Cardiac muscle cell (in vitro differentiated cells and primary cell): ENCODE data around the gene ARNT2. TPM values are rescaled to one million over a fixed set of nuclear protein-coding genes. Genes with fewer than 3 reads are reported as not detected.

Experiments used
- DNase-seq, 2 donors: peaks; one replicate each; pipeline versions ENCODE4 v3.0.0 to v3.0.0-alpha.2; 2010 to 2017; ENCODE audit warnings: low read depth in 1 of 2, low spot score in 1 of 2
- H3K27ac ChIP-seq: fragments of 200-600 bp; sonication (generic); 2 replicates; pipeline ENCODE4 v1.5.1; 2016
- H3K27me3 ChIP-seq: fragments of 200-600 bp; sonication (generic); 2 replicates; pipeline ENCODE4 v1.6.0; 2016; ENCODE audit warnings: control low read depth
- H3K36me3 ChIP-seq: fragments of 200-600 bp; sonication (generic); 2 replicates; pipeline ENCODE4 v1.5.1; 2016; ENCODE audit warnings: control low read depth
- H3K4me1 ChIP-seq: fragments of 200-600 bp; sonication (generic); 2 replicates; pipeline ENCODE4 v1.8.1; 2017; ENCODE audit warnings: low read depth, mild to moderate bottlenecking, mixed run types
- H3K4me3 ChIP-seq: fragments of 200-600 bp; sonication (generic); 2 replicates; pipeline ENCODE4 v1.5.1; 2016; ENCODE audit warnings: mild to moderate bottlenecking
- H3K9me3 ChIP-seq: fragments of 200-600 bp; sonication (generic); 2 replicates; pipeline ENCODE4 v1.5.1; 2017; ENCODE audit warnings: low read depth, mild to moderate bottlenecking, control low read depth
- polyA plus RNA-seq: library from polyadenylated mRNA; unstranded; fragments of >200 nt; fragmentation: Nextera tagmentation; extraction: Ambion mirVana; gene quantifications from 2 replicates; pipeline ENCODE4 v1.2.1, GENCODE V29; 2016
- total RNA-seq: library from RNA; depleted of rRNA; stranded (reverse); fragments of >200 nt; gene quantifications from 2 replicates; pipeline ENCODE4 v1.2.3, GENCODE V29; 2016
- TF ChIP-seq, protein P1 (sequence below): IDR thresholded peaks from 2 replicates; pipeline ENCODE4 v1.5.1; 2012; ENCODE audit warnings: low read depth, mild to moderate bottlenecking, low read length

ARNT2 gene
- total and polyA plus RNA-seq, 2 experiments from 2014 or later: 3.8 to 4.4 TPM

- TF ChIP-seq, protein P1, sequence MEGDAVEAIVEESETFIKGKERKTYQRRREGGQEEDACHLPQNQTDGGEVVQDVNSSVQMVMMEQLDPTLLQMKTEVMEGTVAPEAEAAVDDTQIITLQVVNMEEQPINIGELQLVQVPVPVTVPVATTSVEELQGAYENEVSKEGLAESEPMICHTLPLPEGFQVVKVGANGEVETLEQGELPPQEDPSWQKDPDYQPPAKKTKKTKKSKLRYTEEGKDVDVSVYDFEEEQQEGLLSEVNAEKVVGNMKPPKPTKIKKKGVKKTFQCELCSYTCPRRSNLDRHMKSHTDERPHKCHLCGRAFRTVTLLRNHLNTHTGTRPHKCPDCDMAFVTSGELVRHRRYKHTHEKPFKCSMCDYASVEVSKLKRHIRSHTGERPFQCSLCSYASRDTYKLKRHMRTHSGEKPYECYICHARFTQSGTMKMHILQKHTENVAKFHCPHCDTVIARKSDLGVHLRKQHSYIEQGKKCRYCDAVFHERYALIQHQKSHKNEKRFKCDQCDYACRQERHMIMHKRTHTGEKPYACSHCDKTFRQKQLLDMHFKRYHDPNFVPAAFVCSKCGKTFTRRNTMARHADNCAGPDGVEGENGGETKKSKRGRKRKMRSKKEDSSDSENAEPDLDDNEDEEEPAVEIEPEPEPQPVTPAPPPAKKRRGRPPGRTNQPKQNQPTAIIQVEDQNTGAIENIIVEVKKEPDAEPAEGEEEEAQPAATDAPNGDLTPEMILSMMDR: no peak
- H3K36me3 ChIP-seq: no peaks in the 10 kb centered on the region
- H3K27ac ChIP-seq: no peak overlapping the region
- no peaks in the 10 kb centered on the region for H3K4me1 ChIP-seq
- H3K4me3 ChIP-seq: no peak overlapping the region
- DNase-seq: no peak
- no peaks in the 10 kb centered on the region for H3K9me3 ChIP-seq
- peaks cover 22% of the 10 kb centered on the region for H3K27me3 ChIP-seq
Observed at GRCh38 chr15:80399508-80399907, 4.7 kb upstream of the ARNT2 start.

DNA sequence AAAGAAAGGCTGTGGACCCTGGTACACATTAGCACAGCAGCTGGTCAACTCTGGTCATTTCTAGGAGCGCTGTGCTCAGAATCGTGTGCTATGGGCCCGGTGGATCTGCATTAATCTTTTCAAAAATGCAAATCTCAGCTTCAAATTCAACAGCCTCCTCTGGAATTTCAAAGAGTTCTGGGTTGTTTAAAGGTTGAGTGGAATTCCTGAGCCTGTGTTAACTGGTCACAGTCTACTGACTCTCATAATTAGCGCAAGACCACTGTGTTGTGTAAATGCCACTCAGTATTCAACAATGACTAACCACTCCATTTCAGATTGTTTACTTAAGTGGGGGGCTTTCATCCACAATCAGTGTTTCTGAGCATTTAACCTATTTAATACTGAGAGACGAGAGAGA, 2.7 kb upstream of the ARNT2 start:
- Histone ChIP-seq H3K4me1 (no peaks in the 10 kb centered on the region), H3K36me3 (no peaks in the 10 kb centered on the region), H3K9me3 (no peaks in the 10 kb centered on the region), H3K4me3 (no peak overlapping the region), H3K27ac (no peak overlapping the region), H3K27me3 (peaks cover 42% of the 10 kb centered on the region)
- TF ChIP-seq, protein P1: no peak
- no peak for DNase-seq

DNA sequence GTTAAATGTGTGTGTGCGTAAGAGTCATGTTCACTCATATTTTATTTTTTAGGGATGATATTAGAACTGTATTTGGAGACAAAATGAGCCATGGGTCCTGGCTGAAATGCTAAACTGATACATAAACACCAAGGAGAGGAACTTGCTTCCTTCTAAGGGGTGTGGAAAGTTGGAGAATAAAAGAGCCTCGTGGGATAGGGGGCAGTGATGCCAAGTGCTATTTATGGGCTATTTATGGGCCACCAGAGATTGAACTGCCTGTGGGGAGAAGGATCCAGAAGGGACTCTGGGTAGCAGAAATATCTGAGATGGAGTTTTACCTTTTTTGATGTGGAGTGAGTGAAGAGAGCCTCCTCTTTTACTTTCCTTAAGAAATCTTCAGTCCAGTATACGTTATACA, 1.8 kb upstream of the ARNT2 start:
- no peak for DNase-seq
- peaks cover 50% of the 10 kb centered on the region for H3K27me3 ChIP-seq
- no peak overlapping the region for H3K4me3 ChIP-seq
- no peaks in the 10 kb centered on the region for H3K9me3 ChIP-seq
- no peaks in the 10 kb centered on the region for H3K4me1 ChIP-seq
- no peaks in the 10 kb centered on the region for H3K36me3 ChIP-seq
- TF ChIP-seq, protein P1: no peak
- no peak overlapping the region for H3K27ac ChIP-seq

GRCh38 chr15:80403712-80404056, 498 bp upstream of the ARNT2 start:
- Histone ChIP-seq H3K27me3 (peaks cover 57% of the 10 kb centered on the region), H3K9me3 (no peaks in the 10 kb centered on the region), H3K4me3 (peak overlapping the region; percentile 76), H3K27ac (no peak overlapping the region), H3K4me1 (no peaks in the 10 kb centered on the region), H3K36me3 (no peaks in the 10 kb centered on the region)
- DNase-seq: peak in 1 of 2 donors; percentile 64
- TF ChIP-seq, protein P1: no peak

DNA sequence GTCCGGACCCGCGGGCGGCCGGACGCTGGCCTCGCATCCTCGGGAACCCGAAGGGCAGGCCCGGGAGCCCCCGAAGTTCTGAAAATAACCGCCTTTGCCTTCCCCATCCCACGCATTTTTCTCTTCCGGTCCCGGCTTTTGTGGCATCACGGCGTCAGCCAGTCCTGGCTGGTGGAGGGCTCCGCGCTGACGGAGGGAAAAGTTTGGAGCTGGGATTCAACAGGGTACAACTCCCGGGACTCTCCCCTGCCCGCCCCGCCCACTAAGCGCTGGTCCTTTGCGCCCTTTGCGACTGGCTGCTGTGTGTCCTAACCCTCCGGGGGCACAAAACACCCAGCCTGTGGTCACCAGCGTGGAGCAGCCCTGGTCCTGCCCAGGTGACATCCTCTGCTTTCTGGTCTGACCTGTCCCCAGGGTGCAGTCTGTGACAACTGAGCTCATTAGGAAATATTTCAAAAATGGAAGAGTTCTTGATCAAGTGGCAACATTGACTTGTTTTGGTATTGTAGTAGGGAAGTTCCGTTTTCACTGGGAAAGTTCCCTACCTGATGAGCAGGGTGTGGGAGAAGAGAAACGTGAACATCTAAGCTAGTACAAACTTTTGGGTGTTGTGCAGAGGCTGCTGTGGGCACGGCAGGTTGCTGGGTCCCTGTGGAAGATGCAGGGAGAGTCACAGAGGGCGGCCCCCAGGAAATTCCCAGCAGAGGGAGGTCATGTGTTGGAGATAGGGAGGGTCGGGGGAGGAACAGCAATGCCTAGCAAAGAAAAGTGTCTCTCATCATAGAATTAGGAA, 775 bp downstream of the ARNT2 start:
- H3K9me3 ChIP-seq: no peaks in the 10 kb centered on the region

More for the DNA sequence above, 775 bp downstream of the ARNT2 start:
- peak; percentile 12 to 23 for DNase-seq
- Histone ChIP-seq H3K27ac (no peak overlapping the region), H3K4me1 (no peaks in the 10 kb centered on the region), H3K36me3 (no peaks in the 10 kb centered on the region), H3K27me3 (peaks cover 57% of the 10 kb centered on the region), H3K4me3 (peak overlapping the region; percentile 76)
- TF ChIP-seq, protein P1: no peak
